GM18858 (cell line): Measurements from ENCODE around the gene KLHL25.

ENCODE experiments used
- ATAC-seq: cut with Tn5 transposase; IDR thresholded peaks from one replicate; pipeline ENCODE4 v1.9.1; 2021; ENCODE audit not compliant: unreplicated experiment

The KLHL25 gene

DNA sequence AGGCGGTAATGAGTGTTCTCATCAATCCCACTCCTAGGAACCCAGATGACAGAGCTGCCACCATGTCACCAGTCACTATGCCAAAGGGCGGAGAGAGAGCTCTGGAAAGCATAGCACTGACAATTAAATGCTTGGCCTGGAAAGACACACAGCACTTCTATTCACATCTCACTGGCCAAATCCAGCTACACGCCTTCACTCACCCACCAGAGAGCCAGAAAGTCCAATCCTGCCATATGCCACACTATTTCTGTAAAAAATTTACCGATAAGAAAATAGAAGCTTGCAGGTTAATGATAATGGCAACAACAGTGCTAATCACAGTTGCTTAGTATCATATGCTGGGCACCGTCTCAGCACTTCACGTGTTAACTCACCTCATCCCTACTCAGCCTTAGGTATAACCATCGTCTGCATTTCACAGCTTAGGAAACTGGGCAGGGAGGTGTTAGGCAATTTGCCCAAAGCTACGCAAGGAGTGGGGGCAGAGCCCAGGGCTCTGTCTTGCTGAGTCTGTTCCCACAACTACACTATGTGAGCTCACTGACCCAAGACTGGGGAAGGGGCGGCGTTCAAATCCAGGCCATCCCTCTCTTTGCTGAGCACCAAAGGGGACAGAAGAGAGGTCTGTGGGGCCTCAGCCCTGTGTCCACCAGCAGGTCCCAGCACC is 16.5 kb downstream of the KLHL25 start:
- no peak for ATAC-seq

DNA sequence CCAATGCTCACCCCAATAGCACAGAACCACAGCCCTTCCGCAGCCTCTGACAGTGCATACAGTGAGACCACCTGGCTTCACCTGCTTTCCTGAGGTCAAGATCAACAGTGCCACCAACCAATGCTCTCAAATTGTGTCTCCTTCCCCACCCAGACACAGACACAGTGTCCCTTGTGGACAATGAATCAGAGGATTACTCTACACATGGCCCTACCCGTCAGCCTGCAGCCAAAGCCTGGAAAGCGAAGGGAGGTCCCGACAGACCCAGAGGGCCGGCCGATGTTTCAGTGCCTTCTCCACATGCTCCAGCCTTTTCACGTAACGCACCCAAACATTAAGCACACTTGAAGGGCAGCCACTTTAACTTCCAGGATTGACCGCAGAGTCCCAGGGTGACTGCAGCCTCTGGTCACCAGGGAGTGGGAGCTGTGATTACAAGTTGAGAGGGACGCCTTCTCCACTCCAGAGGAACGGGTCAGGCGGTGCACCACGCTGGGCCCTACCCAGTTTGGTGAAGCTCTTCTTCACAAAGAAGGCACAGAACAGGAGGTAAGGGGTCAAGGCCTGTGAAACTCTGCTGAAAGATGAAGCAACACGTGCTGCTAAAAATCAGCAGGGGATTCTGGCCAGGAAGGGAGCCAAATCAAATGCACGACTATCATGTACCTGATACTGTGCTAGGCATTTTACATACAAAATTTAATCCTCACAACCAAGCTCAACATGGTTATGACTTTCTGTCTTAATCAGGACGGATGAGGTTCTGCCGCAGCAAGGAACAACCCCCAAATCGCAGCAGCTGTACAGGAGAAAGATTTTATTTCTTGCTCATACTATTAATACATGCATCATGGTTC is 17.2 kb downstream of the KLHL25 start:
- no peak for ATAC-seq

DNA sequence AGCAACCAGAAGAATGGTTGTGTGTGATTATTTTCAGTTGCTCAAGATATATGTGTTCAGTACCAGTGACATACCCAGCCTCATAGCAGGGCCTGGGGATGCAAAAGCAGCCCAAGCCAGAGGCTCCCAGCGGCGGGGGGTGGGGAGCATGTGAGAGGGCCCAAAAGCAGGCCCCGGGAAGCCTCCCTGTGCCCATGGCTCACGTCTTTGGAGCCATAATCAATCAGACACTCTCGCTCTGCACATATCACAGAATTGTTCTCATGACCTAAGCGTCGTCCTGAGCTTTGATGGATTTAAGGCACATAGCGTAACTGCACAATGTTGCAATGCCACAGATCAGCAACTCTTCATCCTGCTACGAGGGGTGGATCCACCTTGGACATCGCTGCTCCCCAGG is 20.8 kb downstream of the KLHL25 start:
- no peak for ATAC-seq

- ATAC-seq: no peak
These were observed 21.5 kb downstream of the KLHL25 start for GRCh38 chr15:85773249-85773648.

DNA sequence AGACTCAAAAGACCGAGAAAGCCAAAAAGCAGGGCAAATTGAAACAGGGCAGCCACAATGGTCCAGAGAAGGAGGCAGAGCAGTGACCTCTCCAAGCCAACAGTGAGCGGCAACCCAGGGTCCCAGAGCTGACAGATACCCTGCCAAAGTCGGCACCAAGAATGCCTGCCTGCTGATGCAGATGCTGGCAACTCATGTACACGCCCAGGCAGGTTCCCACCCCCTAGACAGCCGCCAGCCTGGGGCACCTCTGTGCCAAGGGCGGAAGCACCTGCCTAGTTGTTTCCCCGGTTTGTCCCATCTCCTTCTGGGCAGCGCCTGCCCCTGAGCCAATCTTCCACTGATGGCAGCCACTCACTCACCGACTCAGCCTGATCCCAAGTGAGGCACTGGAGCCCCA is 22.1 kb downstream of the KLHL25 start:
- no peak for ATAC-seq

DNA sequence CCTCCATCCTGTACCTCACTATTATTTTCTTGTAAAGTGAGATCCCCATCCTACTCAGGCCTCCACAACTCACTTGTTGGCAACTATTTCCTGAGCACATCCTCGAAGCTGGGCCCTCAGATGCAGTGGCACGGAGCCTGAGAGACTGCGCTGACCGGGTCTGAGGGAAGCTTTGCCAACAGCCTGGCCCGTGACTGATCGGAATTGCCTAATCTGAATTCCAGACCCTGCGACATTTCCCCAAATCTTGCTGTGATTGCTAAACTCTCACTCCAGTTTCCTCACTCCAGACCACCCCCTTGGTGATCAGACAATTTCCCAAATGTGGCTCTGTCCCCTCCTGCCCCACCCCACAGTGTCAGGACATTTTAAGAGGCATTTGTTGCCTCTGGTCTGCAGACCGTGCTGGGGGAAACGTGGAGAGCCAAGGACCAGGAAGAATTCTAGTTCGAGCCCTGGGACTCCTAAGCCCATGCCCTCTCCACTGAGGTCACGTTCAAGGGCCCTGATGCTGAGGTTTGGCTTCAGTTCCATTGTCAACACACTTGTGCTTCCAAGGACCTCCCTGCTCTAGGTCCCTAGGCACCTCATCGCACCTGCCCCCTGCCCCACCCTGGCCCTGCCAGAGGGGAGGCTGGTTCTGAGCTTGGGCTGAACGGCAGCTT is 22.8 kb downstream of the KLHL25 start:
- no peak for ATAC-seq

DNA sequence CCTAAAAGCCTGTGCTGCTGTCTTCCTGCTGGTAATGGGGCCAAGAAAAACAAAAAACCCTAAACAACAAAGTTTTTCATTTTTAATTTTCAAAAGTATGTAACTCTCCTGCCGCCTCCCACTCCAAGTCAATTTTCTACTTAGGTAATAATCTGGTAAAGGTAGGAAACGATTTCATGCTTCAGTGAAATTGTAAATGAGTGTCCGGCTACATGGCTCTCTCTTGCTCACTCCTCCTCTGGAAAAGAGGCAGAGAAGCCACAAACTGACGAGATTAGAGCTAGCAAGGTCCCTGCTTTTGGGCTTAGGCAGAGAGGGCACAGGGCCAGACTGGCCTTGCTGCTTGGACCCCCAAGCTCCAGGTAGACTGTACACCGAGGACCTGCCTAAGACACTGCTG is 23.5 kb downstream of the KLHL25 start:
- no peak for ATAC-seq

DNA sequence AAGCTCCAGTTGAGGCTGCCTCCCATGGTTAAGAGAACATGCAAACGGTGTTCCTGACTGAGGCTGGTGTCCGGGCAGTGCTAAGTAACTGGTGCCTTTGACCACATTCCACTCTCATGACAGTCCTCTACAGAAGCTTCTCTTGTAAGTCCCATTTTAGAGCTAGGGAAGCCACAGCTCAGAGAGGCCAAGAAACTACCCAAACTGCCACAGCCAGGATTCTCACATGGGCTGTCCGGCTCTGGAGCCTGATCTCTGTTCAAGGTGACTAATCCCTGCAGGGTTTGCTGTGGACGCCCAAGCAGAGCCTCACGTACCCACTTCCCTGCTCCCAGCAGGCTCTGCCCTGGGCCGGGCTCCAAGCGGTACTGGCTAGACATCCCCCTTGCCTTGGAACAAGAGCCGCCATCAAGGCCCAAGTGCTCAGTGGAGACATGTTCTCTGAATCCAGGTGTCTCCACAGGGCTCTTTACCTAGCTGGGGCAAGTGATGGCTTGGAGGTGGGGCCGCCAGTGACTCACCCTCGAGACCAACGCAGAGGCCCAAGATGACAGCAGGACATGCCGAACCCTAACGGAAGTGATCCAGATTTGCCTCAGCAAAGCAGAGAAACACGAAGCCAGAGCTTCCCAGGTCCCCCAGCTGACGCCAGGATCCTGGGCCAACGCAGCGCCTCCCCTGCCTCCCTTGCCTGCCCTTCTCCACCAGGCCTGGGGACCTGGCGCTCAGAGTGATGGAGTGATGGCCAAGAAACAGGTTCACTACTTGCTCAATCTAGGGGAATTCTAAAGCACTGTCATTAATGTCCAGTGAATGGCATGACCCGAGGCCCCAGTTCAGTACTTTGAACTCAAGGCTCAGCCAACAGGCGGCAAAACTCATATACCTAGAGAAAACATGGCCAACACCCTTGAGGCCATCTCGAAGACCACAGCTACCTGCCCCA is 24.4 kb downstream of the KLHL25 start:
- no peak for ATAC-seq

GRCh38 chr15:85769182-85769900 is 25.4 kb downstream of the KLHL25 start:
- no peak for ATAC-seq

DNA sequence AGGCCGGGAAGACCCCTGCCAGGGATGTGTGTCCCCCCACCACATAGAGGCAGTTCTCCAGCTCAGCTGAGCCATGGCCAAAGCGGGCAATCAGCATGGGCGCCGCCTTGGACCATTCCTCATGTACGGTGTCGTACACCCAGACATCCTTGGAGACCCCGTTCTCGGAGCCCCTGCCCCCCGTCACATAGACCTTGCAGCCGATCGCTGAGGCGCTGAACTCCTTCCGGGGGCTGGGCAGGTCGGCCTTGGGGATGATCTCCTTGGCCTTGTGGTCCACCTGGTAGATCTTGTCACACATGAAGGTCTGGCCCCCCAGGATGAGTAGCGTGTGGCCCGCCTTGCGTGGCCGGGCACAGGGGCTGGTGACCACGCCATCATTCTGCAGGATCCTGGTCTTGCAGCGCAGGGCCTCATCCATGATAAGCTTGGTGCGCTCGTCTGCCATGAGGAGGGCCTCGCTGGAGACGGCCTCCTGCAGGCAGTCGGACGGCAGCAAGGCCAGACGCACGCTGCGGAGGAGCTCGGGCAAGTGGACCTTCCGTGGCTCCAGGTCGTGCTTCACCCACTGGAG is 26.0 kb downstream of the KLHL25 start:
- no peak for ATAC-seq

- no peak for ATAC-seq
These were observed 26.8 kb downstream of the KLHL25 start for GRCh38 chr15:85767785-85768529.

- ATAC-seq: no peak
These were observed 28.5 kb downstream of the KLHL25 start for GRCh38 chr15:85766001-85766831.

- ATAC-seq: no peak
These were observed 30.0 kb downstream of the KLHL25 start for GRCh38 chr15:85764649-85765277.

GRCh38 chr15:85763673-85764633 is 30.8 kb downstream of the KLHL25 start:
- ATAC-seq: no peak

- ATAC-seq: no peak
These were observed 31.6 kb downstream of the KLHL25 start for GRCh38 chr15:85763157-85763556.

DNA sequence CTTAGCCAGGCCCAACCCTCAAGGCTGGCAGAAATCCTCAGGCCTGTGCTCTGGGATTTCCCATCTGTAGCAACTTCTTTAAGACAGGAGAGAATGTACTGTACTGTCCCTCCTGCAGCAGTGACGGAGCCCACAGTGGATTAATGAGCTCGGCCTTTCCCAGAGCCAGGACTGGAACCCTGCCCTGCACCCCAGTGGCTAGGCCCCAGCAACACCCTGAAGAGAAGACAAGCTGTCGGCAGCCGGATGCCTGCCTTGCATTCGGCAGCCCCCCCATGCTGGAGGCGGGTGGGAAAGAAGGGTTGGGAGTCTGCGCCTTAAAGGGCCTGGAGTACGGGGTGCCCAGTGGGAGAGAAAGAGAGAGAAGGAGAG is 32.0 kb downstream of the KLHL25 start:
- ATAC-seq: no peak
